Left lung (tissue), 10 donors: ENCODE measurements around the gene EPB41L5. TPM values are rescaled to one million over a fixed set of nuclear protein-coding genes. Genes with fewer than 3 reads are reported as not detected.

Experiments
- ATAC-seq: fragments of 200-7000 bp; cut with Tn5 transposase; one replicate; pipeline ENCODE4 v1.9.1; 2020; ENCODE audit warnings: moderate library complexity
- DNase-seq, 4 donors: peaks; one replicate each; pipeline ENCODE4 v3.0.0-alpha.2; 2013 to 2020
- H3K27ac ChIP-seq, 2 donors: fragments of 200-600 bp; sonication (generic) in 1 of 2; one replicate each; pipeline versions ENCODE4 v1.5.0 to v1.8.0; 2020 to 2021
- H3K27me3 ChIP-seq, 2 donors: fragments of 200-600 bp; sonication (generic) in 1 of 2; one replicate each; pipeline versions ENCODE4 v1.5.0 to v1.8.0; 2020 to 2021
- H3K36me3 ChIP-seq, 2 donors: fragments of 200-600 bp; sonication (generic) in 1 of 2; one replicate each; pipeline versions ENCODE4 v1.5.0 to v1.8.0; 2020 to 2021
- H3K4me1 ChIP-seq, 2 donors: fragments of 200-600 bp; one replicate each; pipeline ENCODE4 v1.8.0; 2021
- H3K4me3 ChIP-seq, 2 donors: fragments of 200-600 bp; sonication (generic) in 1 of 2; one replicate each; pipeline versions ENCODE4 v1.5.0 to v1.8.0; 2020 to 2021; ENCODE audit warnings: mild to moderate bottlenecking in 1 of 2
- H3K9me3 ChIP-seq, 2 donors: fragments of 200-600 bp; sonication (generic) in 1 of 2; one replicate each; pipeline versions ENCODE4 v1.5.0 to v1.8.0; 2020 to 2021
- CTCF ChIP-seq, 2 donors: fragments of 200-600 bp; sonication (generic) in 1 of 2; IDR thresholded peaks; one replicate each; pipeline versions ENCODE4 v1.5.0 to v1.8.0; 2021; ENCODE audit warnings: antibody characterized with exemption in 2 of 2
- intact Hi-C, 2 donors: fragments of 100-400 bp; cut with DNase I; formaldehyde crosslinking; loops; one replicate each; pipeline versions ENCODE4 v1.11.2 to v1.14.2; 2022
- polyA plus RNA-seq, 6 donors: library from polyadenylated mRNA; unstranded; fragments of 120-200 nt; gene quantifications; one replicate each; pipeline ENCODE4 v1.2.1, GENCODE V29; 2013; ENCODE audit not compliant: insufficient read length in 6 of 6
- total RNA-seq, 2 donors: library from RNA; stranded (reverse); fragmentation: NEBNext Ultra II Directional; extraction: Animal tissue kit (Norgen Biotek cat#: 25700); gene quantifications; one replicate each; pipeline ENCODE4 v1.2.1, GENCODE V29; 2021
- donor health status: DM: no; HTN: yes; CAD: no.
- donor health status: DM: no; HTN: no; CAD: no.

EPB41L5 gene
- total and polyA plus RNA-seq, 8 donors = 36.0 to 53.8 (median 38.9) TPM

GRCh38 chr2:120227111-120227991 is 214.5 kb downstream of the EPB41L5 start:
- intact Hi-C loops = no loop called here

GRCh38 chr2:120228503-120228902 is 215.6 kb downstream of the EPB41L5 start:
- ATAC-seq (no peak), DNase-seq (peak in 1 of 4 donors; percentile 16)
- Histone ChIP-seq H3K9me3 (no peaks in the 10 kb centered on the region), H3K4me1 (peaks cover 4 to 46% of the 10 kb centered on the region in 2 donors), H3K27ac (no peak overlapping the region), H3K36me3 (no peaks in the 10 kb centered on the region), H3K27me3 (no peaks in the 10 kb centered on the region), H3K4me3 (no peak overlapping the region)
- intact Hi-C loops = no loop called here
- TF ChIP-seq CTCF (IDR thresholded peaks at IDR 0.05) = no peak

More at GRCh38 chr2:120227111-120227991, 214.5 kb downstream of the EPB41L5 start:
- TF ChIP-seq CTCF (IDR thresholded peaks at IDR 0.05) = no peak
- ATAC-seq (no peak), DNase-seq (peak in 1 of 4 donors; percentile 30)
- Histone ChIP-seq H3K27me3 (no peaks in the 10 kb centered on the region), H3K4me3 (no peak overlapping the region), H3K36me3 (no peaks in the 10 kb centered on the region), H3K27ac (no peak overlapping the region), H3K4me1 (peaks cover 8 to 44% of the 10 kb centered on the region in 2 donors), H3K9me3 (no peaks in the 10 kb centered on the region)

Other genes with a start within 250 kb of the EPB41L5 start
- 10 to 100 TPM; 24.3 to 29.1 TPM for gene TMEM185B, start 210.3 kb downstream of the EPB41L5 start, total RNA-seq
- gene TMEM185B, start 210.3 kb downstream of the EPB41L5 start, polyA plus RNA-seq = 10 to 100 TPM; 18.7 to 26.6 (median 24.8) TPM
- 10 to 100 TPM; 50.5 to 68.1 TPM for gene RALB, start 239.8 kb downstream of the EPB41L5 start, total RNA-seq
- gene RALB, start 239.8 kb downstream of the EPB41L5 start, polyA plus RNA-seq = 100 to 1,000 TPM; 101 to 143 (median 115) TPM